OCI-LY1 (cell line): ENCODE data around the gene PCNX2.

ENCODE experiments used
- H2AFZ ChIP-seq: fragments of 200-600 bp; sonication (generic), shearing (Covaris generic); 2 replicates; pipeline ENCODE4 v1.6.0; 2014; ENCODE audit warnings: antibody characterized with exemption, mild to moderate bottlenecking, low read length
- H3F3A ChIP-seq: fragments of 200-600 bp; sonication (generic), shearing (Covaris generic); 2 replicates; pipeline ENCODE4 v1.6.0; 2014; ENCODE audit warnings: mild to moderate bottlenecking, antibody characterized with exemption, low read length, moderate library complexity; ENCODE audit not compliant: insufficient read depth
- H3K27ac ChIP-seq: fragments of 200-600 bp; sonication (generic); 2 replicates; pipeline ENCODE4 v1.5.1; 2014; ENCODE audit warnings: low read length, mixed run types, mild to moderate bottlenecking, low read depth; ENCODE audit not compliant: poor library complexity, severe bottlenecking
- H3K27me3 ChIP-seq: fragments of 200-600 bp; sonication (generic); 2 replicates; pipeline ENCODE4 v1.6.0; 2014; ENCODE audit warnings: antibody characterized with exemption, mild to moderate bottlenecking, low read length, moderate library complexity; ENCODE audit not compliant: insufficient read depth
- H3K36me3 ChIP-seq: fragments of 200-600 bp; sonication (generic); 2 replicates; pipeline ENCODE4 v1.6.1; 2014; ENCODE audit warnings: mild to moderate bottlenecking, antibody characterized with exemption, low read length, moderate library complexity, mixed read lengths; ENCODE audit not compliant: insufficient read depth
- H3K4me1 ChIP-seq: fragments of 200-600 bp; sonication (generic); 2 replicates; pipeline ENCODE4 v1.5.1; 2014; ENCODE audit warnings: mild to moderate bottlenecking, low read length, moderate library complexity; ENCODE audit not compliant: insufficient read depth, severe bottlenecking
- H3K4me2 ChIP-seq: fragments of 200-600 bp; sonication (generic), shearing (Covaris generic); 2 replicates; pipeline ENCODE4 v1.6.1; 2014; ENCODE audit warnings: low read length
- H3K4me3 ChIP-seq: fragments of 200-600 bp; sonication (generic); 2 replicates; pipeline ENCODE4 v1.5.1; 2014; ENCODE audit warnings: low read length, low read depth, mild to moderate bottlenecking, mixed read lengths; ENCODE audit not compliant: poor library complexity, severe bottlenecking
- H3K79me2 ChIP-seq: fragments of 200-600 bp; shearing (Covaris generic); 2 replicates; pipeline ENCODE4 v1.6.1; 2016; ENCODE audit warnings: mixed run types, low read length, mixed read lengths; ENCODE audit not compliant: insufficient read depth
- H3K9ac ChIP-seq: fragments of 200-600 bp; sonication (generic), shearing (Covaris generic); 2 replicates; pipeline ENCODE4 v1.6.1; 2014; ENCODE audit warnings: mild to moderate bottlenecking, low read length, mixed read lengths
- H3K9me2 ChIP-seq: fragments of 200-600 bp; sonication (generic), shearing (Covaris generic); 2 replicates; pipeline ENCODE4 v1.6.1; 2014; ENCODE audit warnings: low read depth, mild to moderate bottlenecking, low read length, mixed read lengths
- H3K9me3 ChIP-seq: fragments of 200-600 bp; shearing (Covaris generic); 2 replicates; pipeline ENCODE4 v1.6.1; 2014; ENCODE audit warnings: low read length, mixed read lengths
- H4K20me1 ChIP-seq: fragments of 200-600 bp; sonication (generic), shearing (Covaris generic); 2 replicates; pipeline ENCODE4 v1.6.0; 2016; ENCODE audit warnings: mild to moderate bottlenecking, low read length; ENCODE audit not compliant: insufficient read depth
- EZH2 ChIP-seq: fragments of 200-600 bp; sonication (generic), shearing (Covaris generic); IDR thresholded peaks from 2 replicates; pipeline ENCODE4 v1.8.0; 2017; ENCODE audit warnings: borderline replicate concordance, mixed run types, mild to moderate bottlenecking, antibody characterized with exemption, low read length, moderate library complexity, mixed read lengths
- TF ChIP-seq, protein P1 (sequence below): fragments of 200-600 bp; sonication (generic), shearing (Covaris generic); IDR thresholded peaks from 2 replicates; pipeline ENCODE4 v1.5.1; 2017; ENCODE audit warnings: mild to moderate bottlenecking, antibody characterized with exemption, low read length, moderate library complexity, mixed read lengths

PCNX2 gene

DNA sequence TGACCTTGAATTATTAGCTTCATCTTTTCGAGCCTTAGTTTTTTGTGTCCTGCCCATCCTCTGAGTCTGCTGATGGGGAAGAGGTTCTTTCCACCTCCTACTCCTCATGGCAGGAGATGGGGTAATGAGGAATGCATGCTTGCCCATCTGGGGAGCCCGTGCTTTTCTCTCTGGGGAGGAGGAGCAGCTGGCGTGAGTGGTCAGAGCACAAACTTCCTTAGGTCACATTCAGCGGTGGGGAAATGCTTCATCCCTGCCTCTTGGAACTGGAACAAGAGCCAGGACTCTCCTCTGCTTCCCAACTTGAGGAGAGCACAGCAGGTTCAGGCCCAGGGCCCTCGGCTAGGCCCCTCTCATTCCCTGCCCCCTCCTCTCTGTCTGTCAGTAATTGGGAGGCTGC is 155.0 kb downstream of the PCNX2 start:
- Histone ChIP-seq H3K4me1 (no peaks in the 10 kb centered on the region), H3K9me2 (no peaks in the 10 kb centered on the region), H3K4me3 (no peak overlapping the region), H3K36me3 (no peaks in the 10 kb centered on the region), H3K9ac (no peak overlapping the region), H3F3A (no peaks in the 10 kb centered on the region), H3K27ac (no peak overlapping the region), H3K79me2 (no peaks in the 10 kb centered on the region), H3K9me3 (no peaks in the 10 kb centered on the region), H3K4me2 (no peak overlapping the region), H2AFZ (no peak overlapping the region), H3K27me3 (no peaks in the 10 kb centered on the region), H4K20me1 (no peaks in the 10 kb centered on the region)
- TF ChIP-seq EZH2, result no peak
- TF ChIP-seq, protein P1, sequence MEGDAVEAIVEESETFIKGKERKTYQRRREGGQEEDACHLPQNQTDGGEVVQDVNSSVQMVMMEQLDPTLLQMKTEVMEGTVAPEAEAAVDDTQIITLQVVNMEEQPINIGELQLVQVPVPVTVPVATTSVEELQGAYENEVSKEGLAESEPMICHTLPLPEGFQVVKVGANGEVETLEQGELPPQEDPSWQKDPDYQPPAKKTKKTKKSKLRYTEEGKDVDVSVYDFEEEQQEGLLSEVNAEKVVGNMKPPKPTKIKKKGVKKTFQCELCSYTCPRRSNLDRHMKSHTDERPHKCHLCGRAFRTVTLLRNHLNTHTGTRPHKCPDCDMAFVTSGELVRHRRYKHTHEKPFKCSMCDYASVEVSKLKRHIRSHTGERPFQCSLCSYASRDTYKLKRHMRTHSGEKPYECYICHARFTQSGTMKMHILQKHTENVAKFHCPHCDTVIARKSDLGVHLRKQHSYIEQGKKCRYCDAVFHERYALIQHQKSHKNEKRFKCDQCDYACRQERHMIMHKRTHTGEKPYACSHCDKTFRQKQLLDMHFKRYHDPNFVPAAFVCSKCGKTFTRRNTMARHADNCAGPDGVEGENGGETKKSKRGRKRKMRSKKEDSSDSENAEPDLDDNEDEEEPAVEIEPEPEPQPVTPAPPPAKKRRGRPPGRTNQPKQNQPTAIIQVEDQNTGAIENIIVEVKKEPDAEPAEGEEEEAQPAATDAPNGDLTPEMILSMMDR, result no peak

DNA sequence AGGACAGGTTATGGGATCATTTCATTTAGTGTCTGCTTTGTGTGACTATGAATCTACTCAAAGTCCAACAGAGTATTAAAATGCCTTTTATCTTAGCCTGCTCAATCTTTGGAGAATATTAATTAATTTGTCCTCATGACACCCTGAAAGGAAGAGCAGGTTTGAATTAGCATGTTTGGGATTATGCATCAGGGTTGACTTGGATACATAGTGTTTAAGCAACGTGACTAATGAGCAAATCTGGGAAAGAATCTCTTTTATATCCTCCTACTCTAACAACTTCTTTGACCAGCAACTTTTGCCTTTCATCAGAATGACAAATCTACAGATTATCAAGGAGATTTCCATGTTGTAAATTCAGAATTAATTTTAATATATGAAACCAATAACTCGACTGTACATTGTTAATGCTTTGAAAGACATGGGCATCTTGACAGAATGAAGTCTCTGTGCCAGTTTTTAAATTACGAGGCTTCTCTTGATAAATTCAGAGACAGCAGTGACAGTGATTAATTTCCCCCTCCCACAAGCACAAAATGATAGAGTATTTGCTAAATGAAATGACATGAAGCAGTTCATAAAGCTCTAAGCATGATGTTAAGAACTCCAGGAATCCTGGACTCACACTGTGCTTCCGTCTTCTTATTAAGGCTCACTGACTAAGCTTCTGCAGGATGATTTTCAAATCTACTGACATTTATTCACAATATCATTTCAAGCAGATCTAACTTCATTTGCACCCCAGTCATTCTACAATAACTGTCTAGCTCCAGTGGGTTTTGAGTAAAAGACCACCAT is 156.5 kb downstream of the PCNX2 start:
- Histone ChIP-seq H3K9ac (no peak overlapping the region), H4K20me1 (no peaks in the 10 kb centered on the region), H3K4me2 (no peak overlapping the region), H3K4me3 (no peak overlapping the region), H3K36me3 (no peaks in the 10 kb centered on the region), H3K79me2 (no peaks in the 10 kb centered on the region), H3K27me3 (no peaks in the 10 kb centered on the region), H3K27ac (no peak overlapping the region), H3K9me2 (no peaks in the 10 kb centered on the region), H3K4me1 (no peaks in the 10 kb centered on the region), H3K9me3 (no peaks in the 10 kb centered on the region), H3F3A (no peaks in the 10 kb centered on the region), H2AFZ (no peak overlapping the region)
- TF ChIP-seq, protein P1, result no peak
- TF ChIP-seq EZH2, result no peak

DNA sequence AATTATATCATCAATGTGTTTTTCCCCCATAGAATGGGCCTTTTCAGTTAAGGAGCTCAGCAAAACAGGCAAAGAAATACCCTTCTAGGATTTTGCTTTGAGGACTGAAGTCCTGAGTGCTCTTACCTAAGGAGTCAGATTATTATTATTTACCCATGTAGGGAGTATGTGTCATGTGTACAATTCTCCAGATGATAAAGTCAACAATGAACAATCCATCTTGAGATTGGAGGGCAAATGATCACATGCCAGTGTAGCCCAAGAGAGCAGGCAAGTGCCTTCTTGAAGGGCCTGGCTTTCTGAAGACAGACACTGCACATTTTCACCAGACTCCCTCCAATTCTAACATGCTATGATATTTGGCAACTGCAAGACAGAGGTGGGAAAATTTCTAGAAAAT is 159.7 kb downstream of the PCNX2 start:
- no peaks in the 10 kb centered on the region for H3F3A ChIP-seq
- H3K27me3 ChIP-seq, result no peaks in the 10 kb centered on the region
- H3K36me3 ChIP-seq, result no peaks in the 10 kb centered on the region
- no peak overlapping the region for H3K27ac ChIP-seq
- H3K4me1 ChIP-seq, result no peaks in the 10 kb centered on the region
- no peak overlapping the region for H3K4me3 ChIP-seq
- H3K4me2 ChIP-seq, result no peak overlapping the region
- no peak overlapping the region for H3K9ac ChIP-seq
- no peaks in the 10 kb centered on the region for H3K9me3 ChIP-seq
- H3K9me2 ChIP-seq, result no peaks in the 10 kb centered on the region
- H4K20me1 ChIP-seq, result no peaks in the 10 kb centered on the region
- no peak for TF ChIP-seq EZH2
- TF ChIP-seq, protein P1, result no peak
- no peaks in the 10 kb centered on the region for H3K79me2 ChIP-seq
- H2AFZ ChIP-seq, result no peak overlapping the region
